IMR-90 (cell line): ENCODE measurements around the gene PYCARD. TPM values are rescaled to one million over a fixed set of nuclear protein-coding genes. Genes with fewer than 3 reads are reported as not detected.

Experiments
- ATAC-seq: fragments of 200-7000 bp; cut with Tn5 transposase; 2 replicates; pipeline ENCODE4 v1.9.1; 2020; ENCODE audit warnings: low read depth, mild to moderate bottlenecking, moderate library complexity
- BruUV-seq: library from RNA; stranded (reverse); fragments of 400-500 nt; replicated peaks from 2 replicates; lab custom pipeline; 2021; lab: Mats Ljungman, UMichigan
- CTCF ChIA-PET: fragments of 300-600 bp; formaldehyde crosslinking; extraction: SDS; loops from one replicate; lab custom pipeline; 2021; ENCODE audit warnings: antibody characterized with exemption; lab: Yijun Ruan, JAX
- POLR2A ChIA-PET: fragments of 300-600 bp; sonication (Branson Sonifier 250); formaldehyde crosslinking; loops from one replicate; lab custom pipeline; 2022; ENCODE audit warnings: antibody characterized with exemption; ENCODE audit not compliant: unreplicated experiment; lab: Charles Lee
- DNase-seq: peaks from one replicate; pipeline ENCODE4 v3.0.0; 2013
- H2AFZ ChIP-seq: replicated peaks from 2 replicates; pipeline ENCODE3; 2013; ENCODE audit warnings: low read length, mild to moderate bottlenecking; ENCODE audit not compliant: poor library complexity
- H2AK5ac ChIP-seq: 2 replicates; pipeline ENCODE4 v1.6.1; 2013; ENCODE audit warnings: low read depth, low read length, inconsistent platforms
- H2AK9ac ChIP-seq: replicated peaks from 2 replicates; pipeline ENCODE3; 2013; ENCODE audit warnings: mild to moderate bottlenecking, low read depth, low read length, moderate library complexity; ENCODE audit not compliant: poor library complexity
- H2BK120ac ChIP-seq: 2 replicates; pipeline ENCODE4 v1.6.1; 2013; ENCODE audit warnings: low read depth, low read length, inconsistent platforms
- H2BK15ac ChIP-seq: 3 replicates; pipeline ENCODE4 v1.6.1; 2013; ENCODE audit warnings: low read depth, low read length, inconsistent platforms
- H2BK20ac ChIP-seq: 2 replicates; pipeline ENCODE4 v1.6.1; 2013; ENCODE audit warnings: low read depth, mild to moderate bottlenecking, inconsistent platforms, low read length, moderate library complexity
- H2BK5ac ChIP-seq: 2 replicates; pipeline ENCODE4 v1.6.1; 2013; ENCODE audit warnings: mild to moderate bottlenecking, low read depth, low read length, inconsistent platforms; ENCODE audit not compliant: poor library complexity, severe bottlenecking
- H3K14ac ChIP-seq: replicated peaks from 2 replicates; pipeline ENCODE4 v1.6.1; 2013; ENCODE audit warnings: low read depth, low read length, inconsistent platforms
- H3K18ac ChIP-seq: 2 replicates; pipeline ENCODE4 v1.6.1; 2013; ENCODE audit warnings: low read depth, low read length, control low read depth
- H3K23ac ChIP-seq: 2 replicates; pipeline ENCODE4 v1.6.1; 2013; ENCODE audit warnings: low read depth, low read length, inconsistent platforms
- H3K27ac ChIP-seq: 2 replicates; pipeline ENCODE4 v1.5.1; 2013; ENCODE audit warnings: mild to moderate bottlenecking, control low read depth, low read length; ENCODE audit not compliant: insufficient read depth
- H3K27me3 ChIP-seq: 2 replicates; pipeline ENCODE4 v1.6.1; 2013; ENCODE audit warnings: low read length; ENCODE audit not compliant: control insufficient read depth, insufficient read depth
- H3K36me3 ChIP-seq: 2 replicates; pipeline ENCODE4 v1.6.1; 2013; ENCODE audit warnings: low read length, mixed read lengths; ENCODE audit not compliant: control insufficient read depth, insufficient read depth
- H3K4ac ChIP-seq: 2 replicates; pipeline ENCODE4 v1.6.1; 2013; ENCODE audit warnings: low read depth, low read length, inconsistent platforms
- H3K4me1 ChIP-seq: 2 replicates; pipeline ENCODE4 v1.6.1; 2013; ENCODE audit warnings: low read length, mixed read lengths; ENCODE audit not compliant: control insufficient read depth, insufficient read depth
- H3K4me2 ChIP-seq: 2 replicates; pipeline ENCODE4 v1.6.1; 2013; ENCODE audit warnings: low read depth, mild to moderate bottlenecking, control low read depth, low read length, moderate library complexity
- H3K4me3 ChIP-seq: 2 replicates; pipeline ENCODE4 v1.5.1; 2013; ENCODE audit warnings: low read depth, mild to moderate bottlenecking, control low read depth, low read length, moderate library complexity; ENCODE audit not compliant: insufficient read depth
- H3K56ac ChIP-seq: 2 replicates; pipeline ENCODE4 v1.6.1; 2013; ENCODE audit warnings: low read length, inconsistent platforms; ENCODE audit not compliant: insufficient read depth; ENCODE audit errors: extremely low read depth
- H3K79me1 ChIP-seq, 2 experiments: 2 replicates each; pipeline ENCODE4 v1.6.1; 2013; ENCODE audit warnings: low read length in 2 of 2, inconsistent platforms in 1 of 2, low read depth in 1 of 2
- H3K9ac ChIP-seq: 2 replicates; pipeline ENCODE4 v1.6.1; 2013; ENCODE audit warnings: low read depth, low read length, control low read depth
- H3K9me1 ChIP-seq: 2 replicates; pipeline ENCODE4 v1.6.1; 2013; ENCODE audit warnings: low read length, inconsistent platforms; ENCODE audit not compliant: insufficient read depth
- H3K9me3 ChIP-seq: 2 replicates; pipeline ENCODE4 v1.6.1; 2013; ENCODE audit warnings: low read length; ENCODE audit not compliant: control insufficient read depth, insufficient read depth
- H4K20me1 ChIP-seq: 2 replicates; pipeline ENCODE4 v1.6.1; 2013; ENCODE audit warnings: low read length, inconsistent platforms; ENCODE audit not compliant: insufficient read depth
- H4K5ac ChIP-seq: 2 replicates; pipeline ENCODE4 v1.6.1; 2013; ENCODE audit warnings: mild to moderate bottlenecking, low read depth, low read length, control low read depth
- H4K8ac ChIP-seq, 2 experiments: 2 replicates each; pipeline ENCODE4 v1.6.1; 2013; ENCODE audit warnings: low read depth in 2 of 2, low read length in 2 of 2, control low read depth in 1 of 2, inconsistent platforms in 1 of 2
- H4K91ac ChIP-seq: 2 replicates; pipeline ENCODE4 v1.6.1; 2013; ENCODE audit warnings: low read depth, low read length, inconsistent platforms; ENCODE audit not compliant: insufficient read depth
- MXI1 ChIP-seq: IDR thresholded peaks from 2 replicates; pipeline ENCODE4 v1.6.1; 2012; ENCODE audit warnings: low read depth, mild to moderate bottlenecking, low read length, moderate library complexity, borderline replicate concordance
- USF2 ChIP-seq: fragments of 150-350 bp; IDR thresholded peaks from 2 replicates; pipeline ENCODE4 v1.6.1; 2017; ENCODE audit warnings: mild to moderate bottlenecking, antibody characterized with exemption, low read length, low read depth
- WGBS, 2 experiments: methylation state at CpG; one replicate each; pipeline versions ENCODE4 v1.1.5 to v1.1.7; 2013; ENCODE audit warnings: missing lambda C conversion rate in 2 of 2; ENCODE audit not compliant: insufficient read length in 1 of 2; ENCODE audit errors: extremely low coverage in 2 of 2; 5-methylcytosine and 5-hydroxymethylcytosine counted together
- dilution Hi-C: fragments of 300-500 bp; cut with HindIII; formaldehyde crosslinking; loops from one replicate; pipeline ENCODE4 v1.14.3; 2018; ENCODE audit warnings: low sequenced_read_pairs; ENCODE audit not compliant: unreplicated experiment
- in situ Hi-C: fragments of 300-500 bp; cut with MboI; formaldehyde crosslinking; loops from 3 replicates; pipeline ENCODE4 v1.14.3; 2019; ENCODE audit warnings: low sequenced_read_pairs, inconsistent platforms, mixed read lengths
- intact Hi-C: fragments of 100-400 bp; cut with micrococcal nuclease; formaldehyde crosslinking; loops from 2 replicates; pipeline ENCODE4 v1.10.0; 2022
- polyA plus RNA-seq, 3 experiments: library from polyadenylated mRNA; depleted of rRNA; stranded (reverse); fragments of >200 nt; gene quantifications; 2 replicates each; pipeline ENCODE4 v1.2.3, GENCODE V29; 2012; ENCODE audit warnings: low replicate concordance in 1 of 3
- total RNA-seq: library from RNA; depleted of rRNA; stranded (reverse); fragments of >200 nt; gene quantifications from 2 replicates; pipeline ENCODE4 v1.2.3, GENCODE V29; 2012

The PYCARD gene
- total and polyA plus RNA-seq, 2 of the 4 experiments (the other 2 are of a cell fraction), result 10.2 to 20.5 TPM

GRCh38 chr16:31168848-31169247 is 33.7 kb downstream of the PYCARD start:
- Histone ChIP-seq H3K4ac (no peak overlapping the region), H3K9ac (no peak overlapping the region), H4K5ac (no peak overlapping the region), H4K8ac (no peak overlapping the region), H3K4me3 (no peak overlapping the region), H3K4me1 (no peaks in the 10 kb centered on the region), H4K91ac (no peak overlapping the region), H3K9me3 (no peaks in the 10 kb centered on the region), H3K18ac (no peak overlapping the region), H2BK5ac (no peak overlapping the region), H2BK120ac (no peak overlapping the region), H3K9me1 (no peaks in the 10 kb centered on the region), H2AK9ac (no peak overlapping the region), H3K36me3 (no peaks in the 10 kb centered on the region), H3K27me3 (no peaks in the 10 kb centered on the region), H3K23ac (no peak overlapping the region), H2AFZ (no peak overlapping the region), H4K20me1 (no peaks in the 10 kb centered on the region), H3K27ac (no peak overlapping the region), H2AK5ac (no peak overlapping the region), H3K56ac (no peak overlapping the region), H2BK15ac (no peak overlapping the region), H3K4me2 (no peak overlapping the region), H3K79me1 (no peaks in the 10 kb centered on the region), H3K14ac (no peak overlapping the region), H2BK20ac (no peak overlapping the region)
- DNase-seq (no peak), ATAC-seq (no peak)
- ChIA-PET CTCF (no interaction called here), POLR2A (no interaction called here)
- in situ Hi-C loops, result no loop called here
- no TSS peak for BruUV-seq
- no peak for TF ChIP-seq MXI1
- TF ChIP-seq USF2, result no peak
- WGBS, 2 experiments, result no CpG with 5 or more reads among the region's 2 CpGs
- dilution Hi-C loops, result no loop called here
- intact Hi-C loops, result no loop called here
